Ovary (tissue), 9 donors: ENCODE results near the gene SEC14L1. TPM values are rescaled to one million over a fixed set of nuclear protein-coding genes. Genes with fewer than 3 reads are reported as not detected.

Experiments
- DNase-seq, 5 donors: peaks; one replicate each; pipeline ENCODE4 v3.0.0-alpha.2; 2019 to 2020
- H3K27ac ChIP-seq, 2 donors: fragments of 200-600 bp; one replicate each; pipeline versions ENCODE4 v1.5.1 to v1.8.0; 2019 to 2022
- H3K27me3 ChIP-seq: fragments of 200-600 bp; one replicate; pipeline ENCODE4 v1.8.0; 2022
- H3K36me3 ChIP-seq: fragments of 200-600 bp; sonication (generic); one replicate; pipeline ENCODE4 v1.5.1; 2019
- H3K4me1 ChIP-seq: one replicate; pipeline ENCODE4 v1.8.1; 2013; ENCODE audit warnings: mild to moderate bottlenecking, moderate library complexity; ENCODE audit not compliant: insufficient read depth
- H3K4me3 ChIP-seq: fragments of 200-600 bp; sonication (generic); one replicate; pipeline ENCODE4 v1.5.1; 2017
- H3K9me3 ChIP-seq, 2 donors: fragments of 200-600 bp in 1 of 2; sonication (generic) in 1 of 2; one replicate each; pipeline versions ENCODE4 v1.5.1 to v1.8.1; 2013 to 2019; ENCODE audit warnings: mild to moderate bottlenecking in 1 of 2, moderate library complexity in 1 of 2
- CTCF ChIP-seq, 3 donors: fragments of 450-650 bp in 2 of 3; fragments of 200-600 bp in 1 of 3; IDR thresholded peaks; one replicate each; pipeline versions ENCODE4 v1.5.1 to v1.8.0; 2016 to 2022; ENCODE audit warnings: antibody characterized with exemption in 3 of 3, mild to moderate bottlenecking in 1 of 3
- EP300 ChIP-seq: sonication (generic); formaldehyde crosslinking; IDR thresholded peaks from one replicate; pipeline ENCODE4 v1.6.1; 2017; ENCODE audit warnings: antibody characterized with exemption
- POLR2A ChIP-seq: fragments of 450-650 bp; IDR thresholded peaks from one replicate; pipeline ENCODE4 v1.6.1; 2017; ENCODE audit warnings: antibody characterized with exemption, mild to moderate bottlenecking, moderate library complexity
- WGBS, 3 donors: extraction: QIAGEN DNeasy Blood & Tissue Kit in 1 of 3; methylation state at CpG; one replicate each; pipeline versions ENCODE4 v1.1.5 to v1.1.7; 2013 to 2017; 5-methylcytosine and 5-hydroxymethylcytosine counted together
- intact Hi-C, 4 donors: fragments of 100-400 bp; cut with DNase I; formaldehyde crosslinking; loops; one replicate each; pipeline versions ENCODE4 v1.11.0 to v1.15.1; 2022 to 2023
- polyA plus RNA-seq, 2 donors: library from polyadenylated mRNA; stranded (reverse); fragments of 200-250 nt in 1 of 2; fragments of 350-450 nt in 1 of 2; fragmentation: Illumina TruSeq in 1 of 2; extraction: RNeasy Lipid Tissue Mini Kit (QIAGEN cat#74804) in 1 of 2; gene quantifications; one replicate each; pipeline ENCODE4 v1.2.3, GENCODE V29; 2013 to 2014
- total RNA-seq, 7 donors: library from RNA; depleted of rRNA in 2 of 7; stranded (reverse); fragments of >200 nt in 2 of 7; fragmentation: NEBNext Ultra II Directional in 3 of 7; extraction: Animal tissue kit (Norgen Biotek cat#: 25700) in 3 of 7; gene quantifications; one replicate each; pipeline versions ENCODE4 v1.1.0 to v1.2.4, GENCODE V29; 2016 to 2023
- donor health status: DM: no; HTN: no; CAD: no; lungs with moderate emphysema.
- donor health status: DM: no; HTN: no; CAD: no.
- donor health status: Bipolar disorder and iron deficiency.
- donor health status: DM: yes; HTN: yes; CAD: no.
- donor health status: DM: no; HTN: no; CAD: no.
- donor health status: DM: yes; HTN: yes; CAD: no.

SEC14L1 gene
- total and polyA plus RNA-seq, 9 donors, result 29.1 to 78.7 (median 53.7) TPM

DNA sequence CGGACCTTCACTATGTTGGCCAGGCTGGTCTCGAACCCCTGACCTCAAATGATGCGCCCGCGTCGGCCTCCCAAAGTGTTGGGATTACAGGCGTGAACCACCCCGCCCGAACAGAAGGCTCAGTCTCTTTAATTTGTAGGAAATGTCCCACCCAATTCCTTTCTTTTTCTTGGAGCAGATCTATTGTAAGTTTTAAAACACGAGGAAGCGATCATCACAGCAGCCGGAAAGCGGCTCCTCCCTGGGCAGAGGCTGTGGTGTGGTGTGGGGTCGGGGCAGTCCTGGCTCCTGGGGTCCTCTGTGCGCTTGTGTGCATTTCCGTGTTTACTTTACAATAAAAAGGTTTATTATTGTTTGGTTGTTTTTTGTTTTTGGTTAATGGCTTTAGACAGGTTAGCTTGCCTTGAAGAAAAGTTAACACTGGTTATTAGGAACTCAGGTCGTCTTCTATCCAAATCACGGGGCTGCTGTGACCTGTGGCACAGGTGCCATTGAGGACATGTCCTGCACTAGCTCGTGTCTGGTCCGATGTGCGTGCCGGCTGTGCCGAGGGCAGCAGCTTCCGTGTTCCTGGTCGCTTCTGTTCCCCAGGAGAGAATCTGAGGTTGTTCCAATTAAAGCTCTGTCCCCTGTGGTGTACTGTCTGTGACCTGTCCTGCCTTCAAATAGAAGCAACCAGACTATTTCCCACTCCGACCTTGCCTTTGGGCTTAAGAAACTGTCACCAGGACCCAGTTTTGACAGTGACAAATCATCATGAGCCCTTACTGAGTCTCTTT, 83.1 kb downstream of the SEC14L1 start:
- WGBS, 3 donors, result 83 to 87% (median 84%) methylated on average over 26 of the region's 26 CpGs
- Histone ChIP-seq H3K27me3 (no peaks in the 10 kb centered on the region), H3K36me3 (no peaks in the 10 kb centered on the region), H3K27ac (no peak overlapping the region), H3K4me3 (no peak overlapping the region), H3K9me3 (no peaks in the 10 kb centered on the region), H3K4me1 (no peaks in the 10 kb centered on the region)
- no peak for DNase-seq
- intact Hi-C loops, result no loop called here
- TF ChIP-seq POLR2A (no peak), CTCF (IDR thresholded peaks at IDR 0.05) (no peak), EP300 (no peak)

DNA sequence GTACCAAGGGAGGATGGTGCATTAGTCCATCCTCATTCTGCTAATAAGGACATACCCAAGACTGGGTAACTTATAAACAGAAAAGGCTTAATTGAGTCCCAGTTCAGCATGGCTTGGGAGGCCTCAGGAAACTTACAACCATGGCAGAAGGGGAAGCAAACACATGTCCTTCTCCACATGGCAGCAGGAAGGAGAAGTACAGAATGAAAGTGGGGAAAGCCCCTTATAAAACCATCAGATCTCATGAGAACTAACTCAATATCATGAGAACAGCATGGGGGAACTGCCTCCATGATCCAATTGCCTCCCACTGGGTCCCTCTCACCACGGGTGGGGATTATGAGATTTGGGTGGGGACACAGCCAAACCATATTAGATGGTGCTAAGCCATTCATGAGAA, 84.5 kb downstream of the SEC14L1 start:
- Histone ChIP-seq H3K36me3 (no peaks in the 10 kb centered on the region), H3K27ac (no peak overlapping the region), H3K4me1 (no peaks in the 10 kb centered on the region), H3K4me3 (no peak overlapping the region), H3K27me3 (no peaks in the 10 kb centered on the region), H3K9me3 (no peaks in the 10 kb centered on the region)
- intact Hi-C loops, result no loop called here
- 84 to 100% (median 85%) methylated on average over 1 of the region's 1 CpG for whole genome bisulfite sequencing, 3 donors
- no peak for DNase-seq
- TF ChIP-seq CTCF (IDR thresholded peaks at IDR 0.05), result no peak
- TF ChIP-seq EP300, result no peak
- no peak for TF ChIP-seq POLR2A

DNA sequence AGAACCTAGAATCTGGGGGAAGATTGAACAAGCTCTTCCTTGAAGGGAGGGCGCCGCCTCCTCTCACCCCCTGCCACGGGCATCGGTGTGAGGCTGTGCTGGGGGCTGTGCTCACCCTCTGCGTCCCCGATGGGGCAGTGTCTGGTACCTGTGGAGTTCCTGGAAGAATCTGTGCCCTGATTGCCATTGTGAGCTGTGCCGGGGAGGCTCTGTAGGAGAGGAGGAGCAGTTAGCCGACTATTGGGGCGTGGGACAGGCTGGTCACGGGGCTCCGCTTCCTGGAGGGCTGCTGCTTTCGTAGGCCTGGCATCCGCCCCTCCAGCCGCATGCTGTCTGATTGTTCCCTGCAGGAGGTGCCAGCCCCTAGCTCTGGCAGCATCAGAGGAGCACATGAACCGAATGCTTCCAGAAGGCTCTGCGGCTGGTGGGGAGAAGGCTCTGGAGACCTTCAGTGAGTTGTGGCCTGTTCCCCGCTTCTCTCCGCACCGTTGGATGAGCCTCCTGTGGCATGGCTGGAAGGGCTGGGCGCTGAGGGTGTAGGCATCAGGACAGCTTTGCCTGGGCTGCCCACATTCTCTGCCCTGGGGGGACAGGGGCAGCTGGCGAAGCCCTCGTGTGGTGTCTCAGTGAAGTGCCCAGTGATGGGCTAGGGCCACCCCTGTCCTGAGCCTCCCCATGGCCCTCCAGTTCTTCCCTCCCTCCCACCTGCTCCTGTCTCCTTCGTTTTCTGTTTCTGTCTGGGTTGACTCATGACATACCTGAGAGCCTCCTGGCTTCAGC, 86.9 kb downstream of the SEC14L1 start:
- no peak overlapping the region for H3K27ac ChIP-seq

GRCh38 chr17:77228241-77228752, 87.5 kb downstream of the SEC14L1 start:
- TF ChIP-seq CTCF (IDR thresholded peaks at IDR 0.05) (no peak), EP300 (no peak), POLR2A (no peak)
- Histone ChIP-seq H3K4me3 (no peak overlapping the region), H3K27ac (no peak overlapping the region), H3K9me3 (no peaks in the 10 kb centered on the region), H3K27me3 (no peaks in the 10 kb centered on the region), H3K4me1 (no peaks in the 10 kb centered on the region), H3K36me3 (no peaks in the 10 kb centered on the region)
- 81 to 86% (median 83%) methylated on average over 16 of the region's 16 CpGs for WGBS, 3 donors
- DNase-seq, result no peak
- intact Hi-C loops, result no loop called here

More for the DNA sequence above, 86.9 kb downstream of the SEC14L1 start:
- DNase-seq, result no peak
- Histone ChIP-seq H3K4me1 (no peaks in the 10 kb centered on the region), H3K36me3 (no peaks in the 10 kb centered on the region), H3K27me3 (no peaks in the 10 kb centered on the region), H3K4me3 (no peak overlapping the region), H3K9me3 (no peaks in the 10 kb centered on the region)
- no peak for TF ChIP-seq EP300
- 73 to 87% (median 77%) methylated on average over 21 to 23 of the region's 23 CpGs for WGBS, 3 donors
- intact Hi-C loops, result no loop called here
